ENCODE results near the gene ERGIC2. TPM values are rescaled to one million over a fixed set of nuclear protein-coding genes. Genes with fewer than 3 reads are reported as not detected.

Gene ERGIC2
- total RNA-seq, 1 experiment from 2014 or later = 69.8 TPM

- H3K27ac Mint-ChIP-seq = no peak overlapping the region
- Histone ChIP-seq H3K9ac (ENCODE audit: extremely low read depth, insufficient read length, low read length) (no peak overlapping the region), H3T11ph (ENCODE audit: low read length) (no peak overlapping the region), H4K91ac (ENCODE audit: insufficient read length, low read depth, low read length) (no peak overlapping the region), H4K20me1 (ENCODE audit: control insufficient read depth, insufficient read depth, insufficient read length) (no peaks in the 10 kb centered on the region), H3K14ac (ENCODE audit: insufficient read depth, low read length) (no peak overlapping the region), H2BK120ac (ENCODE audit: low read depth, low read length, poor library complexity, severe bottlenecking) (no peak overlapping the region), H3K4ac (ENCODE audit: low read depth, low read length) (no peak overlapping the region), H3K27me3 (ENCODE audit: insufficient read depth, low read length) (no peaks in the 10 kb centered on the region), H2BK5ac (ENCODE audit: insufficient read length, low read length) (no peak overlapping the region), H3K79me1 (ENCODE audit: insufficient read depth, low read depth, low read length, poor library complexity, severe bottlenecking) (no peaks in the 10 kb centered on the region), H2BK12ac (ENCODE audit: insufficient read length, low read depth, low read length) (no peak overlapping the region), H2AK5ac (ENCODE audit: insufficient read length, low read length) (no peak overlapping the region), H3K56ac (ENCODE audit: insufficient read length, low read depth, low read length) (no peak overlapping the region), H3K4me2 (ENCODE audit: insufficient read depth, insufficient read length, low read length) (no peak overlapping the region), H3K9me3 (ENCODE audit: control insufficient read depth, low read depth, low read length) (no peaks in the 10 kb centered on the region), H2BK20ac (ENCODE audit: low read depth, low read length, poor library complexity, severe bottlenecking) (no peak overlapping the region), H3K23me2 (ENCODE audit: insufficient read length, low read depth, low read length, poor library complexity, severe bottlenecking) (no peaks in the 10 kb centered on the region), H4K8ac (replicated peaks; ENCODE audit: insufficient read length, low read depth, low read length) (no peak overlapping the region), H3K4me1 (ENCODE audit: insufficient read depth, low read length) (no peaks in the 10 kb centered on the region), H2AFZ (ENCODE audit: low read length) (no peak overlapping the region), H3K27ac (ENCODE audit: insufficient read length, low read depth, low read length) (no peak overlapping the region), H3K79me2 (ENCODE audit: insufficient read depth, low read length) (no peaks in the 10 kb centered on the region), H3K23ac (ENCODE audit: insufficient read length, low read depth, low read length) (no peak overlapping the region), H4K5ac (ENCODE audit: insufficient read length, low read depth, low read length) (no peak overlapping the region), H3K18ac (ENCODE audit: insufficient read length, low read depth, low read length) (no peak overlapping the region), H2BK15ac (ENCODE audit: low read depth, low read length) (no peak overlapping the region)
- peaks cover 4 to 6% of the 10 kb centered on the region in 2 experiments; a peak in 2 of 4 replicates for H3K4me1 Mint-ChIP-seq
- no peak for DNase-seq
- H3K27me3 Mint-ChIP-seq (ENCODE audit: low read depth) = no peaks in the 10 kb centered on the region
- H3K9me3 Mint-ChIP-seq = no peaks in the 10 kb centered on the region
- no peak for TF ChIP-seq CTCF (conservative IDR thresholded peaks at IDR 0.05)
- no peak overlapping the region for H3K4me3 Mint-ChIP-seq
- no peaks in the 10 kb centered on the region for H3K36me3 Mint-ChIP-seq (ENCODE audit: insufficient read depth in 1 of 3, low read depth in 3 of 3)
- WGBS (ENCODE audit: extremely low coverage, insufficient read length, low lambda C conversion rate) = no CpG with 5 or more reads among the region's 2 CpGs
Measured at GRCh38 chr12:29306682-29307081, 74.3 kb downstream of the ERGIC2 start.
